Mesenchymal stem cell (in vitro differentiated cells and primary cell): Measurements from ENCODE around the gene FIGLA.

Experiments
- DNase-seq: peaks from one replicate; pipeline ENCODE4 v3.0.0-alpha.2; 2013
- H2AFZ ChIP-seq: one replicate; pipeline ENCODE4 v1.6.1; 2013; ENCODE audit warnings: low read depth, mild to moderate bottlenecking, control low read depth, inconsistent platforms, low read length, moderate library complexity
- H2AK5ac ChIP-seq: 2 replicates; pipeline ENCODE4 v1.6.1; 2013; ENCODE audit warnings: low read length, moderate library complexity, mild to moderate bottlenecking, inconsistent platforms; ENCODE audit not compliant: severe bottlenecking
- H2BK120ac ChIP-seq: one replicate; pipeline ENCODE4 v1.6.1; 2013; ENCODE audit warnings: low read depth, mild to moderate bottlenecking, inconsistent platforms, low read length, moderate library complexity
- H2BK12ac ChIP-seq, 2 experiments: one replicate each; pipeline ENCODE4 v1.6.1; 2013; ENCODE audit warnings: inconsistent platforms in 2 of 2, low read length in 2 of 2, mild to moderate bottlenecking in 2 of 2, moderate library complexity in 2 of 2, control low read depth in 1 of 2
- H2BK15ac ChIP-seq: one replicate; pipeline ENCODE4 v1.6.1; 2013; ENCODE audit warnings: mild to moderate bottlenecking, low read depth, inconsistent platforms; ENCODE audit not compliant: poor library complexity, severe bottlenecking
- H2BK5ac ChIP-seq: 2 replicates; pipeline ENCODE4 v1.6.1; 2013; ENCODE audit warnings: low read depth, mild to moderate bottlenecking, low read length, control low read depth, inconsistent platforms; ENCODE audit not compliant: poor library complexity, severe bottlenecking
- H3K14ac ChIP-seq, 2 experiments: one replicate each; pipeline ENCODE4 v1.6.1; 2013; ENCODE audit warnings: inconsistent platforms in 2 of 2, low read length in 2 of 2, control low read depth in 1 of 2, mild to moderate bottlenecking in 1 of 2, moderate library complexity in 1 of 2
- H3K18ac ChIP-seq, 2 experiments: one replicate each; pipeline ENCODE4 v1.6.1; 2013; ENCODE audit warnings: inconsistent platforms in 2 of 2, low read length in 2 of 2, control low read depth in 1 of 2, low read depth in 1 of 2, mild to moderate bottlenecking in 1 of 2
- H3K23ac ChIP-seq, 2 experiments: one replicate each; pipeline ENCODE4 v1.6.1; 2013; ENCODE audit warnings: inconsistent platforms in 2 of 2, low read length in 2 of 2, mild to moderate bottlenecking in 2 of 2, moderate library complexity in 2 of 2, control low read depth in 1 of 2
- H3K27ac ChIP-seq: 2 replicates; pipeline ENCODE4 v1.5.1; 2013; ENCODE audit warnings: mild to moderate bottlenecking, moderate library complexity, low read length, control low read depth, inconsistent platforms; ENCODE audit not compliant: poor library complexity, severe bottlenecking
- H3K27me3 ChIP-seq, 2 experiments: 2 replicates each; pipeline versions ENCODE4 v1.6.1 to v1.7.0; 2013; ENCODE audit warnings: low read length in 2 of 2, mild to moderate bottlenecking in 2 of 2, moderate library complexity in 2 of 2, control low read depth in 1 of 2, inconsistent platforms in 1 of 2; ENCODE audit not compliant: control insufficient read depth in 1 of 2, insufficient read depth in 1 of 2
- H3K36me3 ChIP-seq, 2 experiments: 2 replicates each; pipeline versions ENCODE4 v1.6.1 to v1.7.0; 2013; ENCODE audit warnings: low read length in 2 of 2, control low read depth in 1 of 2, inconsistent platforms in 1 of 2, low read depth in 1 of 2, mild to moderate bottlenecking in 1 of 2; ENCODE audit not compliant: insufficient read depth in 2 of 2, control insufficient read depth in 1 of 2
- H3K4ac ChIP-seq, 2 experiments: one replicate each; pipeline ENCODE4 v1.6.1; 2013; ENCODE audit warnings: inconsistent platforms in 2 of 2, low read length in 2 of 2, mild to moderate bottlenecking in 2 of 2, moderate library complexity in 2 of 2, control low read depth in 1 of 2, low read depth in 1 of 2
- H3K4me1 ChIP-seq: 2 replicates; pipeline ENCODE4 v1.6.1; 2013; ENCODE audit warnings: low read depth, low read length, control low read depth; ENCODE audit not compliant: control insufficient read depth, insufficient read depth
- H3K4me2 ChIP-seq: 2 replicates; pipeline ENCODE4 v1.6.1; 2013; ENCODE audit warnings: low read length, mild to moderate bottlenecking, inconsistent platforms; ENCODE audit not compliant: poor library complexity, severe bottlenecking
- H3K4me3 ChIP-seq, 2 experiments: 2 replicates each; pipeline versions ENCODE4 v1.5.1 to v1.7.0; 2013; ENCODE audit warnings: low read length in 2 of 2, mild to moderate bottlenecking in 2 of 2, control low read depth in 1 of 2, low read depth in 1 of 2; ENCODE audit not compliant: insufficient read depth in 1 of 2
- H3K79me1 ChIP-seq: replicated peaks from 2 replicates; pipeline ENCODE4 v1.6.1; 2013; ENCODE audit warnings: mild to moderate bottlenecking, control low read depth, low read length, inconsistent platforms; ENCODE audit not compliant: poor library complexity, severe bottlenecking
- H3K9ac ChIP-seq: 2 replicates; pipeline ENCODE4 v1.7.0; 2013; ENCODE audit warnings: mild to moderate bottlenecking, low read length, moderate library complexity
- H3K9me3 ChIP-seq: 2 replicates; pipeline ENCODE4 v1.7.0; 2013; ENCODE audit warnings: mild to moderate bottlenecking, low read length; ENCODE audit not compliant: control insufficient read depth
- H4K8ac ChIP-seq: one replicate; pipeline ENCODE4 v1.6.1; 2013; ENCODE audit warnings: inconsistent platforms, mild to moderate bottlenecking, low read length, moderate library complexity
- H4K91ac ChIP-seq: one replicate; pipeline ENCODE4 v1.6.1; 2013; ENCODE audit warnings: mild to moderate bottlenecking, low read length, inconsistent platforms
- WGBS: methylation state at CpG from one replicate; pipeline ENCODE4 v1.1.7; 2013; ENCODE audit warnings: mixed read lengths; 5-methylcytosine and 5-hydroxymethylcytosine counted together

Gene FIGLA

GRCh38 chr2:70827388-70827787 is 36.9 kb upstream of the FIGLA start:
- Histone ChIP-seq H2BK15ac (no peak overlapping the region), H3K27ac (no peak overlapping the region), H3K4ac (no peak overlapping the region), H3K9me3 (no peaks in the 10 kb centered on the region), H3K79me1 (no peaks in the 10 kb centered on the region), H3K4me3 (no peak overlapping the region), H3K9ac (no peak overlapping the region), H2BK120ac (no peak overlapping the region), H2AK5ac (no peak overlapping the region), H3K23ac (no peak overlapping the region), H3K18ac (no peak overlapping the region), H3K36me3 (no peaks in the 10 kb centered on the region), H3K4me1 (no peaks in the 10 kb centered on the region), H3K4me2 (no peak overlapping the region), H3K27me3 (peaks cover 35 to 42% of the 10 kb centered on the region in 2 experiments), H2BK12ac (no peak overlapping the region), H4K8ac (no peak overlapping the region), H4K91ac (no peak overlapping the region), H2BK5ac (no peak overlapping the region), H3K14ac (no peak overlapping the region), H2AFZ (no peak overlapping the region)
- no peak for DNase-seq
- WGBS, result 100% methylated on average over 1 of the region's 5 CpGs

- Histone ChIP-seq H2AFZ (no peak overlapping the region), H2BK5ac (no peak overlapping the region), H3K27ac (no peak overlapping the region), H2BK12ac (no peak overlapping the region), H2BK15ac (no peak overlapping the region), H3K9ac (no peak overlapping the region), H3K4me1 (no peaks in the 10 kb centered on the region), H2AK5ac (no peak overlapping the region), H3K4me3 (no peak overlapping the region), H3K14ac (no peak overlapping the region), H2BK120ac (no peak overlapping the region), H4K91ac (no peak overlapping the region), H3K36me3 (no peaks in the 10 kb centered on the region), H4K8ac (no peak overlapping the region), H3K4me2 (no peak overlapping the region), H3K79me1 (no peaks in the 10 kb centered on the region), H3K18ac (no peak overlapping the region), H3K9me3 (no peaks in the 10 kb centered on the region), H3K27me3 (peaks cover 35 to 42% of the 10 kb centered on the region in 2 experiments), H3K23ac (no peak overlapping the region), H3K4ac (no peak overlapping the region)
- 67% methylated on average over 4 of the region's 4 CpGs for WGBS
- DNase-seq, result no peak
Measured at GRCh38 chr2:70826696-70827350, 36.4 kb upstream of the FIGLA start.

GRCh38 chr2:70823249-70823648 is 32.8 kb upstream of the FIGLA start:
- H3K9me3 ChIP-seq, result no peaks in the 10 kb centered on the region
- no peak overlapping the region for H3K4ac ChIP-seq
- WGBS, result 57% methylated on average over 5 of the region's 5 CpGs

GRCh38 chr2:70822843-70823242 is 32.4 kb upstream of the FIGLA start:
- no peak overlapping the region for H4K8ac ChIP-seq
- no peak overlapping the region for H3K27ac ChIP-seq
- H2BK12ac ChIP-seq, result no peak overlapping the region
- H3K4me3 ChIP-seq, result no peak overlapping the region
- H3K4me2 ChIP-seq, result no peak overlapping the region
- H3K4me1 ChIP-seq, result no peaks in the 10 kb centered on the region
- H3K9ac ChIP-seq, result no peak overlapping the region
- H4K91ac ChIP-seq, result no peak overlapping the region
- H2AK5ac ChIP-seq, result no peak overlapping the region
- WGBS, result 53% methylated on average over 8 of the region's 8 CpGs
- no peak overlapping the region for H3K23ac ChIP-seq
- no peak overlapping the region for H2BK15ac ChIP-seq
- H3K18ac ChIP-seq, result no peak overlapping the region
- no peak for DNase-seq
- H3K9me3 ChIP-seq, result no peaks in the 10 kb centered on the region
- H2BK5ac ChIP-seq, result no peak overlapping the region
- no peaks in the 10 kb centered on the region for H3K36me3 ChIP-seq
- H3K79me1 ChIP-seq, result no peaks in the 10 kb centered on the region
- no peak overlapping the region for H3K14ac ChIP-seq
- H2BK120ac ChIP-seq, result no peak overlapping the region
- H3K4ac ChIP-seq, result no peak overlapping the region
- no peak overlapping the region for H2AFZ ChIP-seq
- peaks cover 27 to 45% of the 10 kb centered on the region in 2 experiments for H3K27me3 ChIP-seq

More at GRCh38 chr2:70823249-70823648, 32.8 kb upstream of the FIGLA start:
- Histone ChIP-seq H2BK5ac (no peak overlapping the region), H3K4me1 (no peaks in the 10 kb centered on the region), H3K27me3 (peaks cover 31 to 45% of the 10 kb centered on the region in 2 experiments), H2BK120ac (no peak overlapping the region), H3K4me3 (no peak overlapping the region), H2BK12ac (no peak overlapping the region), H3K23ac (no peak overlapping the region), H3K79me1 (no peaks in the 10 kb centered on the region), H2AFZ (no peak overlapping the region), H3K18ac (no peak overlapping the region), H3K9ac (no peak overlapping the region), H3K4me2 (no peak overlapping the region), H3K27ac (no peak overlapping the region), H4K8ac (no peak overlapping the region), H4K91ac (no peak overlapping the region), H3K14ac (no peak overlapping the region), H3K36me3 (no peaks in the 10 kb centered on the region), H2AK5ac (no peak overlapping the region), H2BK15ac (no peak overlapping the region)
- DNase-seq, result no peak
